Kidney tubule cell (primary cell): Measurements from ENCODE around the gene PGAP1.
"Not testable (repeated sequence)": the region's sequence is repeated elsewhere in the genome, so short reads cannot be mapped to it uniquely, and the experiment has no call there.

Experiments used
- DNase-seq: peaks from one replicate; pipeline ENCODE4 v3.0.0-alpha.2; 2018; ENCODE audit warnings: low spot score

The PGAP1 gene

DNA sequence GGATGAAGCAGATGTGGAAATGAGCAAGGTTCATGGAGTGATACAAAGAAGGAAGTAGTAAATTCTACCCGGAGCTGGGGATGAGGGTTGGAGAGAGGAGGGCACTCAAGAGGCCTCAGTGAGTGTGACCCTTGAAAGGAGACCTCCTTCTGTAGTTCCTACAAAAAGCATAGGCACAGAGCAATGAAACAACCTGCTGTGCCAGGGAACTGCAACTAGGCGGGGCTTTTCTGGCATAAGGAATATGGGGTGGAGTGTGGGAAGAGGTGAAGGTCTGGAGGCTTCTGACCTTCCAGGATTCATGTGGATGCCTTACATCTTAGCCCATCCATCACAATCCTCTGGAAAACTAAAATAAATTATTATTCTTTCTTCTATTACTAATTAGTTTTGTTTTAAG is 25.5 kb upstream of the PGAP1 start:
- DNase-seq = no peak

DNA sequence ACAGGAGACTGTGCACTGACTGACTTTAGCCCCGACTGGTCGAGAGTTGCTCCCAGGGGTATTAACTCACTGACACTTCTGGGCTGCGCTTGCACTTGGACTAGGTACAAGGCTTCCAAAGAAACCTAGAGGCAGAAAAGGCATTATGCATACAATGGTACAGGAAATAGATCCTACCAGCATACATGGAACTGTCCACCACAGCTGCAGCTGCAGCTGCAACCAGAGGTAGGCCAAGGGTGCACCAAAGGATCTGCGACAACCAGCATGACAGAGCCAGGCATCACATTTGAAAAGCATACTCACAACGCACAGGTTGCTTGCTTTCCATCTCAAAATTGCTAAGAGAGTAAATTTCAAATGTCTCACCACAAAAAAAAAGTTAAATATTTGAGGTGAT is 22.6 kb upstream of the PGAP1 start:
- no peak for DNase-seq

- no peak for DNase-seq
These were observed 18.1 kb upstream of the PGAP1 start for GRCh38 chr2:196944570-196944969.

- DNase-seq = no peak
These were observed 15.0 kb upstream of the PGAP1 start for GRCh38 chr2:196941398-196942078.

- DNase-seq = peak; percentile 15
These were observed 12.9 kb upstream of the PGAP1 start for GRCh38 chr2:196939371-196939770.

GRCh38 chr2:196935432-196935831 is 8.9 kb upstream of the PGAP1 start:
- DNase-seq = no peak

DNA sequence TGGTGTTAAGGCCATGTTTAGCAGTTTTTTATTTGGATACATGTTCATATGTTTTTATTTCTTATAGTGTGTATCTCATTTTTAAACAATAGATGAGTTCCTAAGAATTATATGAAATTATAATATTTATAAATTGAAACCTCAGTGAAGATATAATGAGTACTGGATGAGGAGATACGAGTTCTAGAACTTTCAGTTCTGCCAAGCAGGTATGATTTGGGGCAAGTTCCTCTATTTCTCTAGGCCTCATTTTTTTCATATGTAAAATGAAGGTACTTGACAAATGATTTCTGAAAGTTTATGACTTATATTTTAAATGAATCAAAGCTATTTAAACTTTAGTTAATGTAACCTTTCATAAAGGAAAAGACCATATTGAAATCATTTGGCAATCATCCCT is 8.2 kb upstream of the PGAP1 start:
- no peak for DNase-seq

DNA sequence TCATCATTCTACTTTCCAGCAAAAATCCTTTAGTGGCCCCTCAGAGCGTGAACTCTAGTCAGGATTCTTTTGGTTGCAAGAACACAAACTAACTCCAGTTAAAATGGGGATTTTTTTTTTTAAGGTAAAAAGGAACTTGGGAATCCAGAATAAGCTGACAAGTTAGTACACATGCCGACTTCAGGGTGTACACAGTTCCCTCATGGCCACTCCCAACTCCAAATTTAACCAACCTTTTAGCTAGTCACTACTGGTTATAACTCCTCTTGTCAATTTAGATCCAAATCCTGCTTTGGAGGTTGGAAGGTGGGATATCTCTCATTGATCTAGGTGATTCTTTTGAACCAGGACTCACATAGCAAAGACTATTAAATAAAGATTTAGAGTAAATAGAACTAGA is 5.0 kb upstream of the PGAP1 start:
- DNase-seq = no peak

- DNase-seq = peak; percentile 73
These were observed 1.1 kb upstream of the PGAP1 start for GRCh38 chr2:196927376-196928225.

DNA sequence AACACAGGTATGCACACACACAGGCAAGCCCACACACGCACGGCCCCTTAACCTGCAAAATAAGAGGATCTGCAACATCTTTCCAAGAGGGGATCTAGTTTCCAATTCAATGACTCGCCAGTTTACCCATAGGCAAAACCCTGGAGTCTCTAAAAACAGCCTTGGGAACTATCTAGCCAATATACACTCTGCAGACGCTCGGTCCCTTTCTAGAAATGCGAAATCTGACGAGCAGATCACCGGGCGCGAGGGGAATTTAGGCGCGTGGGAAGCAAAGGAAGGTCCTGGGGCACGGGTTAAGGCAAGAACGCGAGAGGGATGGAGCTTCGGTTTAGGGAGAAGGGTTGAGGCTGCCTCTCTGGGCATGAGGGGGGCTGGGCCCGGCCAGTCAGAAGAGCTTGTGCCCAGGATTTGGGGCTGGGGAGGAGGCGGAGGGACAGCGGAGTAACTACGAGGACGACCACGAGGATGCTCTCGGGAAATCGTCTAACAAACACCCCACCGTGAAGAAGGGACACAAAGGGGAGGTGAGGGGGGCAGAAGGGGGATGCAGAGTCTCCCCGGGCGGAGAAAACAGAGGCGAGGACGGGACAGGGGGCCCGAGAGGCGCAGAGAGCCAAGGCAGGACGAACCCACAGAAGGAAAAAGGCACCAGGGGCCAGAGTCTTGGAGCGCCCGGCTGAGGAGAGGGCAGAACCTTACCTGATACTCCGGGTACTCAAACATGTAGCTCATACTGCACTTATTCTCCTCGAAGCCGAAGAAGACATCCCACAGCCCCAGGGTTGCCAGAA is 542 bp downstream of the PGAP1 start:
- DNase-seq = peak; percentile 28

DNA sequence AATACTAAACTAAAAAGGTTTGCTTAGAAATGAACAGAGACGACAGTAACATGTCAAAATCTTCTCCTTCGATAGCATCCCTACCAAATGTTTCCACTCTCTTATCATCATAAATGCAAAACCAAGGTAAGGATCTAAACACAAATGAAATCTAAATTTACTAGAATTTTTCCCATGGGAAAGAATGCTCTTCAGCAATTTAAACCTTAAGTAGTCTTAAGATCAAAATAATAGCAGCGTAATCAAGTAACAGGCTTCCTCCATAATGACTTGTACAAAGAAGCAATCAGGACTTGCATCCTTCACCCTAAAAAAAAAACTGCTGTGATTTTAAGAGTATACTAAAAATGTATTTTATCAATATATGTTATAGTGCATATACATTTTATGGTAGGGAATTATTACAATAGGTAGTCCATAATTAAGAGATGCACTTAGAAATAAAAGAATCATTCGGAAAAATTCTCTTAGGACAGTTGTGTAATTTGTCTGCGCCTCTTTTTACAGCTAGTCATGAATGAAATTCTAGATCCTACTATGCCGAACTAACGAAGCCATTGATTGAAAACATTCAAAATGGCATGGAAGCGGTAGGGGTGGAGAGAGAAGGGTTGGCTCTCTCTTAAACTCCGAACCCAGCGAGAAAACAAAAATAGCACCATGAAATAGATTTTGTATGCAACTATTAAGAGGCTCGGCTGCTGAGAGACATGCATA is 1.3 kb downstream of the PGAP1 start:
- peak; percentile 13 for DNase-seq

DNA sequence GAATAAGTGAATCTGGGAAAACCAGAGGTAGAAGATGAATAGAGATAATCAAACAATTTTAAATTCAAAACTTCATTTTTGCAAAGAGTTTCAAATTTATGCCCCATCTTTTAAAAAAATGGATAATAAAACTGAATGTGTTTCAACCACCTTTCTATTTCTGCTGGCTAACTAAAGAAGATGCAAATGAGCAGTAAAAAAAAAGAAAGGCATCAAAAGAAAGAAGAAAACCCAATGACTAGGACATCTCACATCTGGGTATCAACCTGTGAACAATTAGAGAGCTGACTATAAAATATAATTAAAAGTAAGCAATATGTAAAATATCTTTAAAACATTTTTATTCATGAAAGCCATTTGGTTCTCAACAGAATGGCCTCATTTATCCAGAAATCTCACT is 2.5 kb downstream of the PGAP1 start:
- DNase-seq = no peak

- no peak for DNase-seq
These were observed 7.6 kb downstream of the PGAP1 start for GRCh38 chr2:196918927-196919326.

DNA sequence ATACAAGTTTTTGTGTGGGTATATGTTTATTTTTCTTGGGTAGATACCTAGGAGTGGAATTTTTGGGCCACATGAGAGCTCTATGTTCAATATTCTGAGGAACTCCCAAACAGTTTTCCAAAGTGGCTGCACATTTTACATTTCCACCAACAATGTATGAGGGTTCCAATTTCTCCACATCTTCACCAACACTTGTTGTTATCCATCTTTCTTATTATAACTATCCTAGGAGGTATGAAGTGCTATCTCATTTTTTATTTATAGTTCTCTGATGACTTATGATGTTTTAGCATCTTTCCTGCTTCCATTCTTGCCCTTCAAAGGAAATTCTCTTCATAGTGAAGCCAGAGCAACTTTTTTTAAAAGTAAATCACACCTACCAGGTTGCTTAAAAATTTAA is 8.7 kb downstream of the PGAP1 start:
- DNase-seq = no peak

- DNase-seq = no peak
These were observed 10.9 kb downstream of the PGAP1 start for GRCh38 chr2:196915507-196916189.

- no peak for DNase-seq
These were observed 11.5 kb downstream of the PGAP1 start for GRCh38 chr2:196914867-196915460.

DNA sequence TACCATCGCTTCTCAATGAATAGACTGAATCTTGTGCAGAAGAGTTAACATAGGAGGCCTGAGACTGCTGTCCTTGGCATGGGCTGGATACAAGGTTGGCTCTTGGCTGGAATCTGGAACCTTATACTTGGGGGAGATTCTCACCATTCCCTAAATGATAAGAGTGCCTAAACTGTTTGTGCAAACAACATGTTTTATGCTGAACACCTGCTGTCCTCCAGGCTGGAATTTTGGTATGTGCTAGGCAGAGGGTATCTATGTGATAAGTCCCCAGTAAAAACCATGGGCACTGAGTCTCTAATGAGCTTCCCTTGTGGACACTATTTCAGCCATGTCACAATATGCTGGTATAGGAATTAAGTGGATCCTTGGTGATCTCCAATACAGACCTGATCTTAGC is 12.8 kb downstream of the PGAP1 start:
- no peak for DNase-seq

- DNase-seq = not testable (repeated sequence)
These were observed 21.1 kb downstream of the PGAP1 start for GRCh38 chr2:196905365-196905764.

- peak; percentile 4 for DNase-seq
These were observed 23.7 kb downstream of the PGAP1 start for GRCh38 chr2:196902828-196903227.

DNA sequence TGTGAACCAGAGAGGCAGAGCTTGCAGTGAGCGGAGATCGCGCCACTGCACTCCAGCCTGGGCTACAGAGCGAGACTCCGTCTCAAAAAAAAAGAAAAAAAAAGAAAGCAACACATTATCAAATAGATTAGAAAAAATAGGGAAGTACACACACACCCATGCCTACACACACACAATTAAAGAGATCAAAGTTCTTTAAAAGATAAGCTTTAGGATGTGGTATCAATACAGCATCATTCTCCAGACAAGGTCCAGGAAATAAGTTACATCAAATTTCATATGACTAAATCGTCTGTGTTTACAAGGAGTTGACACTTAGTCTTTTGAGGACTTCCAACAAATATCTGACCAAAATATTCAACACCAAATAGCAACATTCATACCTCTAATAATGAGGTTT is 25.7 kb downstream of the PGAP1 start:
- DNase-seq = no peak

DNA sequence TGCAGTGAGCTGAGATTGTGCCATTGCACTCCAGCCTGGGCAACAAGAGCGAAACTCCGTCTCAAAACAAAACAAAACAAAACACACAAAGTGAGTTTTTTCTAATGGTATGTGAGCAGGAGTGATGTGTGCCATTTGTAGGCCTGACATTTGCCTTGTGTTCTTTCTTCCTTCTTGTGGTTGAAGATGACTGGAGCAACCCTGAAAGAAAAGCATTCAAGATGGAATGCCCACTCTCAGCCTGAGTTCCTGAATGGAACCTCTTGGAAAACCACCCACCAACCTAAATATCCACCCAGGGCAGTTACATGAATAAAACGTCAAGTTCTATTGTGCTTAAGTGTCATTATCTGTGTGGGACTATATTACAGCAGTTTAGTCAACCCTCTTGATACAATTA is 26.5 kb downstream of the PGAP1 start:
- DNase-seq = no peak
